ENCODE results near the gene ARID1B.

The ARID1B gene

GRCh38 chr6:156789081-156789943 is 12.1 kb downstream of the ARID1B start:
- H3K4me1 ChIP-seq (ENCODE audit: control insufficient read depth, insufficient read depth, low read length), result peaks cover 7% of the 10 kb centered on the region

GRCh38 chr6:156790711-156791319 is 13.6 kb downstream of the ARID1B start:
- H3K4me1 ChIP-seq (ENCODE audit: control insufficient read depth, insufficient read depth, low read length), result peaks cover 10% of the 10 kb centered on the region
- no peak overlapping the region for H3K4me3 ChIP-seq (ENCODE audit: low read length)
- no peaks in the 10 kb centered on the region for H3K36me3 ChIP-seq (ENCODE audit: control insufficient read depth, insufficient read depth, low read length)

More at GRCh38 chr6:156789081-156789943, 12.1 kb downstream of the ARID1B start:
- Histone ChIP-seq H3K27me3 (ENCODE audit: control insufficient read depth, insufficient read depth, low read length) (no peaks in the 10 kb centered on the region), H3K27ac (ENCODE audit: low read depth, low read length) (no peak overlapping the region), H3K4me3 (ENCODE audit: low read length) (no peak overlapping the region), H3K9ac (ENCODE audit: low read length) (no peak overlapping the region), H3K36me3 (ENCODE audit: control insufficient read depth, insufficient read depth, low read length) (no peaks in the 10 kb centered on the region)

GRCh38 chr6:156791320-156791850 is 14.2 kb downstream of the ARID1B start:
- Histone ChIP-seq H3K36me3 (ENCODE audit: control insufficient read depth, insufficient read depth, low read length) (no peaks in the 10 kb centered on the region), H3K9ac (ENCODE audit: low read length) (no peak overlapping the region), H3K27me3 (ENCODE audit: control insufficient read depth, insufficient read depth, low read length) (no peaks in the 10 kb centered on the region), H3K4me3 (ENCODE audit: low read length) (no peak overlapping the region), H3K27ac (ENCODE audit: low read depth, low read length) (no peak overlapping the region), H3K4me1 (ENCODE audit: control insufficient read depth, insufficient read depth, low read length) (peaks cover 10% of the 10 kb centered on the region)

More at GRCh38 chr6:156790711-156791319, 13.6 kb downstream of the ARID1B start:
- H3K27me3 ChIP-seq (ENCODE audit: control insufficient read depth, insufficient read depth, low read length), result no peaks in the 10 kb centered on the region
- no peak overlapping the region for H3K27ac ChIP-seq (ENCODE audit: low read depth, low read length)
- H3K9ac ChIP-seq (ENCODE audit: low read length), result no peak overlapping the region

GRCh38 chr6:156793200-156793599 is 16.0 kb downstream of the ARID1B start:
- no peaks in the 10 kb centered on the region for H3K27me3 ChIP-seq (ENCODE audit: control insufficient read depth, insufficient read depth, low read length)
- H3K36me3 ChIP-seq (ENCODE audit: control insufficient read depth, insufficient read depth, low read length), result no peaks in the 10 kb centered on the region
- H3K9ac ChIP-seq (ENCODE audit: low read length), result no peak overlapping the region
- no peak overlapping the region for H3K27ac ChIP-seq (ENCODE audit: low read depth, low read length)
- no peak overlapping the region for H3K4me3 ChIP-seq (ENCODE audit: low read length)
- peaks cover 6% of the 10 kb centered on the region for H3K4me1 ChIP-seq (ENCODE audit: control insufficient read depth, insufficient read depth, low read length)

- no peak overlapping the region for H3K27ac ChIP-seq (ENCODE audit: low read depth, low read length)
- no peaks in the 10 kb centered on the region for H3K27me3 ChIP-seq (ENCODE audit: control insufficient read depth, insufficient read depth, low read length)
- no peak overlapping the region for H3K9ac ChIP-seq (ENCODE audit: low read length)
- no peak overlapping the region for H3K4me3 ChIP-seq (ENCODE audit: low read length)
- H3K4me1 ChIP-seq (ENCODE audit: control insufficient read depth, insufficient read depth, low read length), result peaks cover 6% of the 10 kb centered on the region
- no peaks in the 10 kb centered on the region for H3K36me3 ChIP-seq (ENCODE audit: control insufficient read depth, insufficient read depth, low read length)
These were observed 17.6 kb downstream of the ARID1B start for GRCh38 chr6:156794546-156795354.

GRCh38 chr6:156795825-156796224 is 18.6 kb downstream of the ARID1B start:
- Histone ChIP-seq H3K4me3 (ENCODE audit: low read length) (peak overlapping the region; percentile 40), H3K27me3 (ENCODE audit: control insufficient read depth, insufficient read depth, low read length) (no peaks in the 10 kb centered on the region), H3K9ac (ENCODE audit: low read length) (no peak overlapping the region), H3K4me1 (ENCODE audit: control insufficient read depth, insufficient read depth, low read length) (peaks cover 5% of the 10 kb centered on the region), H3K36me3 (ENCODE audit: control insufficient read depth, insufficient read depth, low read length) (no peaks in the 10 kb centered on the region), H3K27ac (ENCODE audit: low read depth, low read length) (no peak overlapping the region)

GRCh38 chr6:156796627-156797026 is 19.4 kb downstream of the ARID1B start:
- Histone ChIP-seq H3K27ac (ENCODE audit: low read depth, low read length) (no peak overlapping the region), H3K27me3 (ENCODE audit: control insufficient read depth, insufficient read depth, low read length) (no peaks in the 10 kb centered on the region), H3K36me3 (ENCODE audit: control insufficient read depth, insufficient read depth, low read length) (no peaks in the 10 kb centered on the region), H3K4me1 (ENCODE audit: control insufficient read depth, insufficient read depth, low read length) (peaks cover 3% of the 10 kb centered on the region), H3K4me3 (ENCODE audit: low read length) (no peak overlapping the region), H3K9ac (ENCODE audit: low read length) (no peak overlapping the region)

GRCh38 chr6:156797901-156798735 is 20.9 kb downstream of the ARID1B start:
- no peak overlapping the region for H3K27ac ChIP-seq (ENCODE audit: low read depth, low read length)
- H3K36me3 ChIP-seq (ENCODE audit: control insufficient read depth, insufficient read depth, low read length), result no peaks in the 10 kb centered on the region
- H3K9ac ChIP-seq (ENCODE audit: low read length), result no peak overlapping the region
- H3K27me3 ChIP-seq (ENCODE audit: control insufficient read depth, insufficient read depth, low read length), result no peaks in the 10 kb centered on the region
- H3K4me3 ChIP-seq (ENCODE audit: low read length), result no peak overlapping the region
- peaks cover 6% of the 10 kb centered on the region for H3K4me1 ChIP-seq (ENCODE audit: control insufficient read depth, insufficient read depth, low read length)

- H3K4me3 ChIP-seq (ENCODE audit: low read length), result no peak overlapping the region
These were observed 24.5 kb downstream of the ARID1B start for GRCh38 chr6:156801712-156802111.

GRCh38 chr6:156803353-156803752 is 26.2 kb downstream of the ARID1B start:
- Histone ChIP-seq H3K4me1 (ENCODE audit: control insufficient read depth, insufficient read depth, low read length) (peaks cover 6% of the 10 kb centered on the region), H3K36me3 (ENCODE audit: control insufficient read depth, insufficient read depth, low read length) (no peaks in the 10 kb centered on the region), H3K27ac (ENCODE audit: low read depth, low read length) (no peak overlapping the region), H3K9ac (ENCODE audit: low read length) (no peak overlapping the region), H3K27me3 (ENCODE audit: control insufficient read depth, insufficient read depth, low read length) (no peaks in the 10 kb centered on the region), H3K4me3 (ENCODE audit: low read length) (no peak overlapping the region)

More at GRCh38 chr6:156801712-156802111, 24.5 kb downstream of the ARID1B start:
- no peak overlapping the region for H3K27ac ChIP-seq (ENCODE audit: low read depth, low read length)
- H3K36me3 ChIP-seq (ENCODE audit: control insufficient read depth, insufficient read depth, low read length), result no peaks in the 10 kb centered on the region
- no peaks in the 10 kb centered on the region for H3K27me3 ChIP-seq (ENCODE audit: control insufficient read depth, insufficient read depth, low read length)
- peaks cover 3% of the 10 kb centered on the region for H3K4me1 ChIP-seq (ENCODE audit: control insufficient read depth, insufficient read depth, low read length)
- H3K9ac ChIP-seq (ENCODE audit: low read length), result no peak overlapping the region

- H3K27me3 ChIP-seq (ENCODE audit: control insufficient read depth, insufficient read depth, low read length), result no peaks in the 10 kb centered on the region
- no peaks in the 10 kb centered on the region for H3K36me3 ChIP-seq (ENCODE audit: control insufficient read depth, insufficient read depth, low read length)
- peaks cover 8% of the 10 kb centered on the region for H3K4me1 ChIP-seq (ENCODE audit: control insufficient read depth, insufficient read depth, low read length)
- no peak overlapping the region for H3K4me3 ChIP-seq (ENCODE audit: low read length)
- H3K27ac ChIP-seq (ENCODE audit: low read depth, low read length), result no peak overlapping the region
- H3K9ac ChIP-seq (ENCODE audit: low read length), result no peak overlapping the region
These were observed 27.2 kb downstream of the ARID1B start for GRCh38 chr6:156804402-156804801.

Data from rectal smooth muscle tissue (tissue), 1 donor.